Measurements from ENCODE around the gene CACNA1G.

DNA sequence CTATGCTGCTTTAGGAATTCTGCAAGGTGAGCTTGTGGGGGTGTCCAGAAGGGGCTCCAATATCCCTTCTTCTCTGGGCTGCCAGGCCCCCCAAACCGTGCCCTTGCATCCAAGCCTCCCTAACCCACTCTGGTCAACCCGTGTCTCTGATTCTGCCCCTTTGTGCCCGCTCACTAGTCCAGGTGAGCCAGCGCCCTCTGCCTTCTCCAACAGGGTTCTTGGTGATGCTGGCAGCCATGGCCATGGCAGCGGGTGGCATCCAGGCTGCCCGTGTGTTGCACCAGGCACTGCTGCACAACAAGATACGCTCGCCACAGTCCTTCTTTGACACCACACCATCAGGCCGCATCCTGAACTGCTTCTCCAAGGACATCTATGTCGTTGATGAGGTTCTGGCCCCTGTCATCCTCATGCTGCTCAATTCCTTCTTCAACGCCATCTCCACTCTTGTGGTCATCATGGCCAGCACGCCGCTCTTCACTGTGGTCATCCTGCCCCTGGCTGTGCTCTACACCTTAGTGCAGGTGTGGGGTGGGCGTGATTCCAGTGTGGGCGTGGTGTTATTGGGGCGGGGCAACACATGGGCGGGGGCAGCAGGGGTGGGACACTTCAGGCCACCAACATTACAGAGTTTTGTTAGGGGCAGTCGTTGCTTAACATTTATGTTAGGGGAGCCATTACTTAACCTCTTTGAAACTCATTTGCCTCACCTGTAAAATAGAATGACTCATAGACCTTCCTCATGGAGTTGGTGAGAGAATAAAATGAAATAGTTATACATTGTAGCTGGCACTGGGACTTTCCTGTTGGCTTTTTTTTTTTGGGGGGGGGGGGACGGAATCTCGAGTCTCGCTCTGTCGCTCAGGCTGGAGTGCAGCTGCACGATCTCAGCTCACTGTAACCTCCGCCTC lies 115.8 kb downstream of the CACNA1G start:
- TF ChIP-seq, protein P1, sequence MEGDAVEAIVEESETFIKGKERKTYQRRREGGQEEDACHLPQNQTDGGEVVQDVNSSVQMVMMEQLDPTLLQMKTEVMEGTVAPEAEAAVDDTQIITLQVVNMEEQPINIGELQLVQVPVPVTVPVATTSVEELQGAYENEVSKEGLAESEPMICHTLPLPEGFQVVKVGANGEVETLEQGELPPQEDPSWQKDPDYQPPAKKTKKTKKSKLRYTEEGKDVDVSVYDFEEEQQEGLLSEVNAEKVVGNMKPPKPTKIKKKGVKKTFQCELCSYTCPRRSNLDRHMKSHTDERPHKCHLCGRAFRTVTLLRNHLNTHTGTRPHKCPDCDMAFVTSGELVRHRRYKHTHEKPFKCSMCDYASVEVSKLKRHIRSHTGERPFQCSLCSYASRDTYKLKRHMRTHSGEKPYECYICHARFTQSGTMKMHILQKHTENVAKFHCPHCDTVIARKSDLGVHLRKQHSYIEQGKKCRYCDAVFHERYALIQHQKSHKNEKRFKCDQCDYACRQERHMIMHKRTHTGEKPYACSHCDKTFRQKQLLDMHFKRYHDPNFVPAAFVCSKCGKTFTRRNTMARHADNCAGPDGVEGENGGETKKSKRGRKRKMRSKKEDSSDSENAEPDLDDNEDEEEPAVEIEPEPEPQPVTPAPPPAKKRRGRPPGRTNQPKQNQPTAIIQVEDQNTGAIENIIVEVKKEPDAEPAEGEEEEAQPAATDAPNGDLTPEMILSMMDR (optimal IDR thresholded peaks at IDR 0.05 in 1 of 3, IDR thresholded peaks at IDR 0.05 in 1 of 3, conservative IDR thresholded peaks at IDR 0.05 in 1 of 3; ENCODE audit: extremely low read depth in 1 of 3, insufficient read depth in 2 of 3, low read length in 3 of 3), result no peak
- TF ChIP-seq EZH2 (IDR thresholded peaks at IDR 0.05; ENCODE audit: low read length), result no peak
